Parathyroid adenoma (tissue), 2 donors: ENCODE measurements around the gene GALNT17.
"Not testable (repeated sequence)": the region's sequence is repeated elsewhere in the genome, so short reads cannot be mapped to it uniquely, and the experiment has no call there.

Experiments
- H2AFZ ChIP-seq: fragments of 300-600 bp; sonication (generic); one replicate; pipeline ENCODE4 v1.7.0; 2017; ENCODE audit warnings: antibody characterized with exemption, mild to moderate bottlenecking
- H3K27ac ChIP-seq: fragments of 300-600 bp; sonication (generic); one replicate; pipeline ENCODE4 v1.7.0; 2017
- H3K27me3 ChIP-seq: fragments of 300-600 bp; sonication (generic); one replicate; pipeline ENCODE4 v1.7.0; 2017; ENCODE audit warnings: low read length; ENCODE audit not compliant: control insufficient read depth, insufficient read depth
- H3K36me3 ChIP-seq: fragments of 300-600 bp; sonication (generic); one replicate; pipeline ENCODE4 v1.7.0; 2017; ENCODE audit warnings: low read length; ENCODE audit not compliant: control insufficient read depth, insufficient read depth
- H3K4me1 ChIP-seq: fragments of 300-600 bp; sonication (generic); one replicate; pipeline ENCODE4 v1.7.0; 2017; ENCODE audit warnings: control low read depth
- H3K4me2 ChIP-seq: fragments of 300-600 bp; sonication (generic); one replicate; pipeline ENCODE4 v1.7.0; 2017; ENCODE audit warnings: low read length
- H3K4me3 ChIP-seq: fragments of 300-600 bp; sonication (generic); one replicate; pipeline ENCODE4 v1.7.0; 2017; ENCODE audit warnings: low read depth, low read length
- H3K79me2 ChIP-seq: fragments of 300-600 bp; sonication (generic); one replicate; pipeline ENCODE4 v1.7.0; 2017; ENCODE audit warnings: control low read depth
- H3K9ac ChIP-seq: fragments of 300-600 bp; sonication (generic); one replicate; pipeline ENCODE4 v1.7.0; 2017; ENCODE audit warnings: mild to moderate bottlenecking
- H3K9me3 ChIP-seq: fragments of 300-600 bp; sonication (generic); one replicate; pipeline ENCODE4 v1.7.0; 2017; ENCODE audit warnings: low read length; ENCODE audit not compliant: control insufficient read depth
- TF ChIP-seq, protein P1 (sequence below): fragments of 300-600 bp; sonication (generic); IDR thresholded peaks from one replicate; pipeline ENCODE4 v1.7.0; 2017; ENCODE audit warnings: antibody characterized with exemption, mild to moderate bottlenecking
- donor health status: primary hyperparathyroidism.

The GALNT17 gene

GRCh38 chr7:71255537-71256178 lies 123.7 kb downstream of the GALNT17 start:
- TF ChIP-seq, protein P1, sequence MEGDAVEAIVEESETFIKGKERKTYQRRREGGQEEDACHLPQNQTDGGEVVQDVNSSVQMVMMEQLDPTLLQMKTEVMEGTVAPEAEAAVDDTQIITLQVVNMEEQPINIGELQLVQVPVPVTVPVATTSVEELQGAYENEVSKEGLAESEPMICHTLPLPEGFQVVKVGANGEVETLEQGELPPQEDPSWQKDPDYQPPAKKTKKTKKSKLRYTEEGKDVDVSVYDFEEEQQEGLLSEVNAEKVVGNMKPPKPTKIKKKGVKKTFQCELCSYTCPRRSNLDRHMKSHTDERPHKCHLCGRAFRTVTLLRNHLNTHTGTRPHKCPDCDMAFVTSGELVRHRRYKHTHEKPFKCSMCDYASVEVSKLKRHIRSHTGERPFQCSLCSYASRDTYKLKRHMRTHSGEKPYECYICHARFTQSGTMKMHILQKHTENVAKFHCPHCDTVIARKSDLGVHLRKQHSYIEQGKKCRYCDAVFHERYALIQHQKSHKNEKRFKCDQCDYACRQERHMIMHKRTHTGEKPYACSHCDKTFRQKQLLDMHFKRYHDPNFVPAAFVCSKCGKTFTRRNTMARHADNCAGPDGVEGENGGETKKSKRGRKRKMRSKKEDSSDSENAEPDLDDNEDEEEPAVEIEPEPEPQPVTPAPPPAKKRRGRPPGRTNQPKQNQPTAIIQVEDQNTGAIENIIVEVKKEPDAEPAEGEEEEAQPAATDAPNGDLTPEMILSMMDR = no peak
- no peaks in the 10 kb centered on the region for H3K27me3 ChIP-seq

DNA sequence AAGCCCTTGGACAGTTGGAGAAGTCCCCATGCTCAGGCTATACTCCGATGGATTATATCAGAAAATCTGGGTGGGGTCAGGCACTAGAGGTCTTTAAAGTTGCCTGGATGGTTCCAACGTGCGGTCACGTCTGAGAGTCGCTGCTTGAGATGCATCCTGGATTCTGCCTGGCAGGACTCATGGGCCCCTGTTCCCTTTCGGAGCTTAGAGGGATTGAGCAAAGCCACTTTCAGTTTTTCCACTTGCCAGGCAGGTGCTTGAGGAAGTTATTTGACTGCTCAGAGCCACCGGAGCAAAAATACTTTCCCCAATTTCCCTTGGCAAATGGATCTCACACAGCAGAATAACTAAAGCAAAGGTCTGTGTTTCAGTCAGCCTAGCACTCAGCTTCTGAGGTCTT lies 129.1 kb downstream of the GALNT17 start:
- no peak overlapping the region for H3K9ac ChIP-seq
- H3K9me3 ChIP-seq = no peaks in the 10 kb centered on the region
- no peaks in the 10 kb centered on the region for H3K79me2 ChIP-seq
- H3K36me3 ChIP-seq = no peaks in the 10 kb centered on the region
- H3K4me2 ChIP-seq = no peak overlapping the region
- H3K27ac ChIP-seq = no peak overlapping the region
- no peak overlapping the region for H3K4me3 ChIP-seq
- TF ChIP-seq, protein P1 = no peak
- H3K27me3 ChIP-seq = no peaks in the 10 kb centered on the region
- H3K4me1 ChIP-seq = no peaks in the 10 kb centered on the region
- no peak overlapping the region for H2AFZ ChIP-seq

More at GRCh38 chr7:71255537-71256178, 123.7 kb downstream of the GALNT17 start:
- H3K9me3 ChIP-seq = no peaks in the 10 kb centered on the region
- no peaks in the 10 kb centered on the region for H3K4me1 ChIP-seq
- no peak overlapping the region for H3K27ac ChIP-seq
- H3K36me3 ChIP-seq = no peaks in the 10 kb centered on the region
- H3K4me2 ChIP-seq = no peak overlapping the region
- H3K9ac ChIP-seq = no peak overlapping the region
- H3K4me3 ChIP-seq = no peak overlapping the region
- H3K79me2 ChIP-seq = no peaks in the 10 kb centered on the region
- no peak overlapping the region for H2AFZ ChIP-seq

DNA sequence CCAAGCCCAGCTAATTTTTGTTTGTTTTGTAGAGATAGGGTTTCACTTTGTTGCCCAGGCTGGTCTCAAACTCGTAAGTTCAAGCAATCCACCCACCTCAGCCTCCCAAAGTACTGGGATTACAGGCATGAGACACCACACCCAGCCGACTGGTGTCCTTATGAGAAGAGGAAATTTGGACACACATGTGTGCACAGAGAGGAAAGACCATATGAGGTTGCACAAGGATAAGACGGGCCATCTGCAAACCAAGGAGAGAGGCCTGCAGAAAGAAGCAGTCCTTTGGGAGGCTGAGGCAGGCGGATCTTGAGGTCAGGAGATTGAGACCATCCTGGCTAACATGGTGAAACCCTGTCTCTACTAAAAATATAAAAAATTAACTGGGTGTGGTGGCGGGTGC lies 130.9 kb downstream of the GALNT17 start:
- H3K9me3 ChIP-seq, H3K4me2 ChIP-seq, H2AFZ ChIP-seq, H3K4me3 ChIP-seq, H3K36me3 ChIP-seq, H3K79me2 ChIP-seq, H3K9ac ChIP-seq, H3K27me3 ChIP-seq, H3K4me1 ChIP-seq, H3K27ac ChIP-seq: not testable (repeated sequence)

GRCh38 chr7:71264005-71264404 lies 132.1 kb downstream of the GALNT17 start:
- H3K4me2 ChIP-seq = no peak overlapping the region
- no peaks in the 10 kb centered on the region for H3K4me1 ChIP-seq
- no peaks in the 10 kb centered on the region for H3K9me3 ChIP-seq
- H3K36me3 ChIP-seq = no peaks in the 10 kb centered on the region
- no peak overlapping the region for H2AFZ ChIP-seq
- TF ChIP-seq, protein P1 = no peak
- no peaks in the 10 kb centered on the region for H3K79me2 ChIP-seq
- no peak overlapping the region for H3K27ac ChIP-seq
- H3K27me3 ChIP-seq = no peaks in the 10 kb centered on the region
- no peak overlapping the region for H3K9ac ChIP-seq
- H3K4me3 ChIP-seq = no peak overlapping the region

GRCh38 chr7:71266912-71267311 lies 135.0 kb downstream of the GALNT17 start:
- no peaks in the 10 kb centered on the region for H3K36me3 ChIP-seq
- no peak overlapping the region for H3K9ac ChIP-seq
- TF ChIP-seq, protein P1 = no peak
- H3K27me3 ChIP-seq = no peaks in the 10 kb centered on the region
- H3K4me3 ChIP-seq = no peak overlapping the region
- no peak overlapping the region for H3K27ac ChIP-seq
- H3K79me2 ChIP-seq = no peaks in the 10 kb centered on the region
- H2AFZ ChIP-seq = no peak overlapping the region
- H3K9me3 ChIP-seq = no peaks in the 10 kb centered on the region
- H3K4me2 ChIP-seq = no peak overlapping the region
- no peaks in the 10 kb centered on the region for H3K4me1 ChIP-seq
